HEK293 (cell line): Measurements from ENCODE around the gene RNU7-1.

Experiments
- CTCF ChIA-PET: fragments of 350-600 bp; formaldehyde crosslinking; extraction: SDS; loops from one replicate; lab custom pipeline; 2021; ENCODE audit warnings: antibody characterized with exemption; lab: Yijun Ruan, JAX
- POLR2A ChIA-PET: fragments of 300-600 bp; formaldehyde crosslinking; extraction: SDS; loops from one replicate; lab custom pipeline; 2020; ENCODE audit warnings: antibody characterized with exemption, inconsistent platforms; lab: Yijun Ruan, JAX
- H3K27ac ChIP-seq: fragments of 200-500 bp; sonication (Bioruptor generic); 2 replicates; pipeline ENCODE4 v1.5.1; 2014; ENCODE audit warnings: low read depth, low read length, control low read depth, inconsistent platforms; ENCODE audit errors: extremely low read depth
- H3K36me3 ChIP-seq, 2 experiments: fragments of 200-500 bp in 1 of 2; sonication (Bioruptor generic) in 1 of 2; 1 replicate in 1 of 2; 2 replicates in 1 of 2; pipeline ENCODE4 v1.5.1; 2014 to 2017; ENCODE audit warnings: inconsistent platforms in 2 of 2, low read length in 2 of 2; ENCODE audit not compliant: control insufficient read depth in 2 of 2, insufficient read depth in 1 of 2
- H3K4me1 ChIP-seq: fragments of 200-500 bp; sonication (Bioruptor generic); 2 replicates; pipeline ENCODE4 v1.5.1; 2014; ENCODE audit warnings: mild to moderate bottlenecking, low read length, inconsistent platforms; ENCODE audit not compliant: control insufficient read depth, insufficient read depth
- H3K4me3 ChIP-seq: 2 replicates; pipeline ENCODE4 v1.5.1; 2011; ENCODE audit warnings: low read depth, mild to moderate bottlenecking, control low read depth, low read length, moderate library complexity
- H3K9me3 ChIP-seq: fragments of 200-500 bp; sonication (Bioruptor generic); 2 replicates; pipeline ENCODE4 v1.5.1; 2014; ENCODE audit warnings: low read depth, low read length, inconsistent platforms; ENCODE audit not compliant: control insufficient read depth, insufficient read depth
- ELK4 ChIP-seq: IDR thresholded peaks from 2 replicates; pipeline ENCODE4 v1.6.1; 2011; ENCODE audit warnings: mild to moderate bottlenecking, low read depth, low read length, borderline replicate concordance
- KLF8 ChIP-seq: fragments of 450-650 bp; formaldehyde crosslinking; IDR thresholded peaks from 2 replicates; pipeline ENCODE4 v1.5.1; 2016; ENCODE audit warnings: missing biosample characterization, missing genetic modification characterization
- MZF1 ChIP-seq: fragments of 450-650 bp; formaldehyde crosslinking; IDR thresholded peaks from 2 replicates; pipeline ENCODE4 v1.5.1; 2017; ENCODE audit warnings: missing biosample characterization, missing genetic modification characterization, borderline replicate concordance
- PRDM6 ChIP-seq: fragments of 450-650 bp; formaldehyde crosslinking; IDR thresholded peaks from 2 replicates; pipeline ENCODE4 v1.5.1; 2017; ENCODE audit warnings: missing biosample characterization, missing genetic modification characterization
- REPIN1 ChIP-seq: fragments of 450-650 bp; formaldehyde crosslinking; IDR thresholded peaks from 2 replicates; pipeline ENCODE4 v1.5.1; 2017; ENCODE audit warnings: missing biosample characterization, missing genetic modification characterization, low read depth
- YY2 ChIP-seq: fragments of 450-650 bp; formaldehyde crosslinking; IDR thresholded peaks from 2 replicates; pipeline ENCODE4 v1.5.1; 2016; ENCODE audit warnings: missing biosample characterization, missing genetic modification characterization
- ZBTB44 ChIP-seq: fragments of 450-650 bp; IDR thresholded peaks from 2 replicates; pipeline ENCODE4 v1.5.1; 2018; ENCODE audit warnings: missing biosample characterization, mild to moderate bottlenecking, missing genetic modification characterization
- ZBTB6 ChIP-seq: fragments of 450-650 bp; formaldehyde crosslinking; IDR thresholded peaks from 2 replicates; pipeline ENCODE4 v1.5.1; 2017; ENCODE audit warnings: missing biosample characterization, missing genetic modification characterization
- ZNF112 ChIP-seq: fragments of 450-650 bp; formaldehyde crosslinking; IDR thresholded peaks from 2 replicates; pipeline ENCODE4 v1.5.0; 2017; ENCODE audit warnings: missing biosample characterization, missing genetic modification characterization
- ZNF138 ChIP-seq: fragments of 450-650 bp; formaldehyde crosslinking; IDR thresholded peaks from 2 replicates; pipeline ENCODE4 v1.5.1; 2016; ENCODE audit warnings: missing biosample characterization, missing genetic modification characterization, borderline replicate concordance
- ZNF24 ChIP-seq: fragments of 450-650 bp; formaldehyde crosslinking; IDR thresholded peaks from 2 replicates; pipeline ENCODE4 v1.5.1; 2016; ENCODE audit warnings: missing biosample characterization, missing genetic modification characterization
- ZNF416 ChIP-seq: fragments of 450-650 bp; formaldehyde crosslinking; IDR thresholded peaks from 2 replicates; pipeline ENCODE4 v1.5.1; 2016; ENCODE audit warnings: missing biosample characterization, missing genetic modification characterization
- ZNF518A ChIP-seq: fragments of 450-650 bp; formaldehyde crosslinking; conservative IDR thresholded peaks from 2 replicates; pipeline ENCODE4 v1.5.1; 2016; ENCODE audit warnings: low read depth, missing biosample characterization, missing genetic modification characterization
- ZNF624 ChIP-seq: fragments of 450-650 bp; formaldehyde crosslinking; IDR thresholded peaks from 2 replicates; pipeline ENCODE4 v1.5.1; 2017; ENCODE audit warnings: missing biosample characterization, missing genetic modification characterization
- ZNF660 ChIP-seq: fragments of 450-650 bp; IDR thresholded peaks from 2 replicates; pipeline ENCODE4 v1.5.1; 2018; ENCODE audit warnings: missing biosample characterization, mild to moderate bottlenecking, missing genetic modification characterization
- ZNF707 ChIP-seq: fragments of 450-650 bp; formaldehyde crosslinking; IDR thresholded peaks from 2 replicates; pipeline ENCODE4 v1.5.1; 2016; ENCODE audit warnings: missing biosample characterization, missing genetic modification characterization
- ZNF792 ChIP-seq: fragments of 450-650 bp; formaldehyde crosslinking; IDR thresholded peaks from 2 replicates; pipeline ENCODE4 v1.5.1; 2016; ENCODE audit warnings: missing biosample characterization, missing genetic modification characterization
- ZSCAN16 ChIP-seq: fragments of 450-650 bp; formaldehyde crosslinking; IDR thresholded peaks from 2 replicates; pipeline ENCODE4 v1.5.1; 2016; ENCODE audit warnings: missing biosample characterization, missing genetic modification characterization

RNU7-1 gene

GRCh38 chr12:6958609-6959057 lies 15.0 kb downstream of the RNU7-1 start:
- Histone ChIP-seq H3K27ac (no peak overlapping the region), H3K4me1 (peaks cover 2% of the 10 kb centered on the region; the same call in 1 of the 2 replicates), H3K36me3 (no peaks in the 10 kb centered on the region), H3K9me3 (no peaks in the 10 kb centered on the region), H3K4me3 (no peak overlapping the region)
- no peak for TF ChIP-seq ELK4
- no peak for TF ChIP-seq KLF8
- no peak for TF ChIP-seq ZNF24 (tag by site-specific recombination)
- TF ChIP-seq ZNF660 (tag by site-specific recombination): no peak
- no peak for TF ChIP-seq PRDM6 (tag by site-specific recombination)
- no peak for TF ChIP-seq ZNF416 (tag by site-specific recombination)
- TF ChIP-seq ZNF112 (tag by site-specific recombination): no peak
- TF ChIP-seq REPIN1: no peak
- TF ChIP-seq ZNF792 (tag by site-specific recombination): no peak
- TF ChIP-seq YY2 (tag by site-specific recombination): no peak
- no peak for TF ChIP-seq ZBTB6 (tag by site-specific recombination)
- TF ChIP-seq ZNF624 (tag by site-specific recombination): no peak
- TF ChIP-seq ZBTB44: no peak
- TF ChIP-seq MZF1 (tag by site-specific recombination): no peak
- TF ChIP-seq ZNF138: no peak
- no peak for TF ChIP-seq ZSCAN16
- TF ChIP-seq ZNF707 (tag by site-specific recombination): no peak
- no peak for TF ChIP-seq ZNF518A (tag by site-specific recombination)
- ChIA-PET POLR2A (interaction anchor here (1.0 to 1.2 kb wide), 2 partner anchors 12 to 92 kb away, joined by 3 to 5 read pairs; partner anchors contain the start of gene TPI1), CTCF (interaction anchor here (0.9 to 1.0 kb wide), 2 partner anchors 14 to 86 kb away, joined by 3 read pairs; partner anchors contain the start of gene SPSB2)
